Tibial nerve (tissue), 4 donors: Measurements from ENCODE around the gene ZNF407. TPM values are rescaled to one million over a fixed set of nuclear protein-coding genes. Genes with fewer than 3 reads are reported as not detected.

ENCODE experiments used
- DNase-seq, 2 donors: peaks; one replicate each; pipeline ENCODE4 v3.0.0-alpha.2; 2019; ENCODE audit warnings: low spot score in 2 of 2
- H3K27ac ChIP-seq, 4 donors: fragments of 200-600 bp; sonication (generic) in 3 of 4; one replicate each; pipeline ENCODE4 v1.5.1; 2017 to 2019; ENCODE audit warnings: mild to moderate bottlenecking in 1 of 4
- H3K27me3 ChIP-seq, 2 donors: fragments of 200-600 bp; sonication (generic) in 1 of 2; one replicate each; pipeline versions ENCODE4 v1.5.1 to v1.6.0; 2017 to 2019
- H3K36me3 ChIP-seq, 3 donors: fragments of 200-600 bp; sonication (generic); one replicate each; pipeline ENCODE4 v1.5.1; 2018 to 2019
- H3K4me1 ChIP-seq, 4 donors: fragments of 200-600 bp; sonication (generic) in 3 of 4; one replicate each; pipeline ENCODE4 v1.5.1; 2017 to 2019
- H3K4me3 ChIP-seq, 4 donors: fragments of 200-600 bp; sonication (generic) in 3 of 4; one replicate each; pipeline ENCODE4 v1.5.1; 2017 to 2019; ENCODE audit warnings: mild to moderate bottlenecking in 1 of 4, moderate library complexity in 1 of 4
- H3K9me3 ChIP-seq, 4 donors: fragments of 200-600 bp; sonication (generic) in 3 of 4; one replicate each; pipeline ENCODE4 v1.5.1; 2017 to 2019
- EP300 ChIP-seq, 2 donors: sonication (generic); formaldehyde crosslinking; IDR thresholded peaks; one replicate each; pipeline ENCODE4 v1.6.1; 2017; ENCODE audit warnings: antibody characterized with exemption in 2 of 2, mild to moderate bottlenecking in 1 of 2
- POLR2A ChIP-seq, 2 donors: fragments of 450-650 bp; IDR thresholded peaks; one replicate each; pipeline ENCODE4 v1.6.1; 2017; ENCODE audit warnings: antibody characterized with exemption in 2 of 2, mild to moderate bottlenecking in 2 of 2, moderate library complexity in 2 of 2
- WGBS, 2 donors: methylation state at CpG; one replicate each; pipeline ENCODE4 v1.1.5; 2018; 5-methylcytosine and 5-hydroxymethylcytosine counted together
- total RNA-seq, 4 donors: library from RNA; depleted of rRNA; stranded (reverse); fragments of >200 nt; gene quantifications; one replicate each; pipeline ENCODE4 v1.1.0, GENCODE V29; 2016
- TF ChIP-seq, protein P1 (sequence below), 5 experiments: fragments of 200-600 bp in 3 of 5; fragments of 450-650 bp in 2 of 5; sonication (generic) in 3 of 5; IDR thresholded peaks; one replicate each; pipeline ENCODE4 v1.5.1; 2016 to 2019; ENCODE audit warnings: antibody characterized with exemption in 5 of 5, mild to moderate bottlenecking in 3 of 5, moderate library complexity in 2 of 5

ZNF407 gene
- total RNA-seq, 4 donors from 2014 or later: 18.6 to 22.8 (median 19.6) TPM

DNA sequence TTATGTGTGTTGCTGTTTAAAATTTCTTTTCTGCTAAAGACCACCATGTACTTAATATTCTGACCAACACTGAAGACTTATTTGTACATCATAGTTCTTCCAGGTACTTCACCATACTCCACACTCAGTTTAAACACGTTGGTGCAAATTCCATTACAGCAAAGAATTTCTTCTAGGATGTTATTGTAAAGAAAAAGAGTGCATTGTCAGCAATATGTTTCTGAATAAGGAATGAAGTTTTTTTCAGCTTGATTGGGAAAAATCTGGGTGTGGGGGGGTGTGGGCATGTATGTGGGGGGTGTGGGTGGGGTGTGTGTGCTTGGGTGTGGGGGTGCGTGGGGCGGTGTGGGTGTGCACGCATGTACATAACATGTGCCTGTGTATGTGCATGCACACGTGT is 447.1 kb downstream of the ZNF407 start:
- WGBS, 2 donors: 75% methylated on average over 5 of the region's 5 CpGs
- TF ChIP-seq POLR2A (IDR thresholded peaks at IDR 0.05): no peak
- no peak for TF ChIP-seq EP300 (IDR thresholded peaks at IDR 0.05)
- Histone ChIP-seq H3K4me1 (no peaks in the 10 kb centered on the region), H3K4me3 (no peak overlapping the region), H3K36me3 (peaks cover 0 to 6% (median 0%) of the 10 kb centered on the region in 3 donors), H3K9me3 (no peaks in the 10 kb centered on the region), H3K27me3 (no peaks in the 10 kb centered on the region), H3K27ac (no peak overlapping the region)
- no peak for DNase-seq

DNA sequence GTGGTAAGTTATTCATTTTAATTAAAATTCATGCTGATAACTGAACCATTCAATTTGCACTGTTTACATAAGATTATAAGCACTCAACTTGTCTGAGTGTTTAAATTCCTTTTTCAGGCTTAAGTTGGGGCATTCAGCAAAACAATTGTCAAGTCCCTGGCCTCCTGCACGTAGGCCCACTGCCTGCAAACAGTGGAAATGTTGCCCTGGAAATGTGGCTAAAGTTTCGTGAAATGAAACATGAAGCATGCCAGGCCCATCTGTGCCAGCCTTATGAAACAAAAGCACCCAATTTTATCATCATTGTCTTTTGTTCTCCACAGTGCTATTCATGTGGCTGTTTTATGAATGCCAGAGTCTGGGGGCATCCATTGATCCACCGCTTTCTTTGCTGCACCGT is 447.6 kb downstream of the ZNF407 start:
- TF ChIP-seq EP300 (IDR thresholded peaks at IDR 0.05): no peak
- TF ChIP-seq POLR2A (IDR thresholded peaks at IDR 0.05): no peak
- TF ChIP-seq, protein P1, sequence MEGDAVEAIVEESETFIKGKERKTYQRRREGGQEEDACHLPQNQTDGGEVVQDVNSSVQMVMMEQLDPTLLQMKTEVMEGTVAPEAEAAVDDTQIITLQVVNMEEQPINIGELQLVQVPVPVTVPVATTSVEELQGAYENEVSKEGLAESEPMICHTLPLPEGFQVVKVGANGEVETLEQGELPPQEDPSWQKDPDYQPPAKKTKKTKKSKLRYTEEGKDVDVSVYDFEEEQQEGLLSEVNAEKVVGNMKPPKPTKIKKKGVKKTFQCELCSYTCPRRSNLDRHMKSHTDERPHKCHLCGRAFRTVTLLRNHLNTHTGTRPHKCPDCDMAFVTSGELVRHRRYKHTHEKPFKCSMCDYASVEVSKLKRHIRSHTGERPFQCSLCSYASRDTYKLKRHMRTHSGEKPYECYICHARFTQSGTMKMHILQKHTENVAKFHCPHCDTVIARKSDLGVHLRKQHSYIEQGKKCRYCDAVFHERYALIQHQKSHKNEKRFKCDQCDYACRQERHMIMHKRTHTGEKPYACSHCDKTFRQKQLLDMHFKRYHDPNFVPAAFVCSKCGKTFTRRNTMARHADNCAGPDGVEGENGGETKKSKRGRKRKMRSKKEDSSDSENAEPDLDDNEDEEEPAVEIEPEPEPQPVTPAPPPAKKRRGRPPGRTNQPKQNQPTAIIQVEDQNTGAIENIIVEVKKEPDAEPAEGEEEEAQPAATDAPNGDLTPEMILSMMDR (IDR thresholded peaks at IDR 0.05): no peak
- peaks cover 0 to 6% (median 0%) of the 10 kb centered on the region in 3 donors for H3K36me3 ChIP-seq
- WGBS, 2 donors: 45 to 57% methylated on average over 4 of the region's 4 CpGs
- H3K27me3 ChIP-seq: no peaks in the 10 kb centered on the region
- no peaks in the 10 kb centered on the region for H3K9me3 ChIP-seq
- no peak overlapping the region for H3K4me3 ChIP-seq
- no peaks in the 10 kb centered on the region for H3K4me1 ChIP-seq
- no peak overlapping the region for H3K27ac ChIP-seq
- no peak for DNase-seq

DNA sequence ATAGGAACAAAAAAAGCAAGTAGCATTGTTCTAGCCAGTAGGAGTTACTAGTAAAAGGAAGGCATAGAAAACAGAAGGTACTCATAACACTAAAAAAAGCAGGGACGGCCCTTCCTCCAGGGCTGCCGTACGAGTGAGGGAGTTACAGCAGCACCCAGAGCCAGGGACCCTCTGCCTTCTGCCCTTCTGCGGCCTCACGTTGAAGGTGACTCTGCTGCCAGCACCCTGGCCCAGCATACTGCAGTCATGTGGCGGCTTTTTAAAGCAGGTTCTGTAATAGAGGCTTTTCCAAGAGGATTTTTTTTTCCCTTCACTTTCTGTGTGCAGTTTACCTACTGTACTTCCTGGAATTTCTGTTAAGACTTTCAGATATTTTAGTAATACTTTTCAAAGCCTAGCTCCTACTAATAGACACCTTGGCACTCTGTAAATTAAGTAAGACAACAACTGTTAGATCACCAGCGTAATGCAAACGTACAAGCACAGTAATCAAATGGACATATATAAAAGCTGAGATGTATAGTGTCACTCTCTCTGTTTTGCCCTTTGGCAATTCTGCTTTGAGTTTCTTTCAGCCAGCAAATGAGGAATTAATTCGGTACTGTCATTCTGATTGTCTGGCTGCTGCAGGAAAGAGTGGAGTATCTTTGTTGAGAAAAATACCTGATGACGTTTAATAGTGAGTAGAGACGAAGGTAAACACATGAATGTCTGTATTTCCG is 449.7 kb downstream of the ZNF407 start:
- Histone ChIP-seq H3K27me3 (no peaks in the 10 kb centered on the region), H3K27ac (no peak overlapping the region), H3K36me3 (peaks cover 0 to 16% (median 0%) of the 10 kb centered on the region in 3 donors), H3K4me1 (no peaks in the 10 kb centered on the region), H3K9me3 (no peaks in the 10 kb centered on the region), H3K4me3 (no peak overlapping the region)
- no peak for DNase-seq
- 86 to 87% methylated on average over 12 of the region's 12 CpGs for whole genome bisulfite sequencing, 2 donors
- TF ChIP-seq, protein P1 (IDR thresholded peaks at IDR 0.05): no peak
- TF ChIP-seq EP300 (IDR thresholded peaks at IDR 0.05) (no peak), POLR2A (IDR thresholded peaks at IDR 0.05) (no peak)

DNA sequence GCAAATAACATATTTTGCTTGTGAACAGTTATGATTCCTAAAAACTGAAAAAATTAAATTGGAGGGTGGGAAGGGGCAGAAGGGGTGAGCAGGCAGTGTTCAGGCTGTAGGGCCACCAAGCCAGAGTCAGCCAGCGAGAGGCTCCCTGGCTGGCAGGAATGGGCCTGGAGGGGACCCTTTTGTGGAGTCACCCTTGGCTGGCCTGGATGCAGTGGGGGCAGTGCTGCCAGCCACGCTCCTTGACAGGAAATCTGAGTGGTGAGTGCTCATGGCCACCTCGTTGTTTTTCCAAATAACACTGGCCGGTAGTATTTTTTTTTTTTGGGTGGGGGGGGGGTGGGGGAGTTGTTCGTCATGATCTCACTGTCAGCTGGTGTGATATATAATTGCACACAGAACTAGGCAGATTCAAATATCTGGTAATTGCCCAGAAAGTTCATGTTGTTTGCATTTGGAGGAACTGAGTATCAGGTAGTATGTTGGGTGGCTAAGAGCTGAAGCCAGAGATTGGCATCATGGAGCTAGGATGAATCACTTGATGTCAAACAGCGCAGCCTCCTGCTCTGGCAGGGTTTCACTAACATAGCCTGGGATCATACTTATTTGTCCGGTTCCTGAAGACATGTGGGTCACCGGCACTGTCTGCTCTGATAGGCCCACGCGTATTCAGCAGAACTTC is 451.2 kb downstream of the ZNF407 start:
- peaks cover 0 to 16% (median 0%) of the 10 kb centered on the region in 3 donors for H3K36me3 ChIP-seq
- H3K4me1 ChIP-seq: no peaks in the 10 kb centered on the region
- WGBS, 2 donors: 77 to 82% methylated on average over 10 of the region's 10 CpGs
- DNase-seq: no peak
- no peaks in the 10 kb centered on the region for H3K9me3 ChIP-seq
- H3K4me3 ChIP-seq: no peak overlapping the region
- H3K27me3 ChIP-seq: no peaks in the 10 kb centered on the region
- no peak for TF ChIP-seq EP300 (IDR thresholded peaks at IDR 0.05)
- TF ChIP-seq, protein P1 (IDR thresholded peaks at IDR 0.05): no peak
- no peak for TF ChIP-seq POLR2A (IDR thresholded peaks at IDR 0.05)
- H3K27ac ChIP-seq: no peak overlapping the region

DNA sequence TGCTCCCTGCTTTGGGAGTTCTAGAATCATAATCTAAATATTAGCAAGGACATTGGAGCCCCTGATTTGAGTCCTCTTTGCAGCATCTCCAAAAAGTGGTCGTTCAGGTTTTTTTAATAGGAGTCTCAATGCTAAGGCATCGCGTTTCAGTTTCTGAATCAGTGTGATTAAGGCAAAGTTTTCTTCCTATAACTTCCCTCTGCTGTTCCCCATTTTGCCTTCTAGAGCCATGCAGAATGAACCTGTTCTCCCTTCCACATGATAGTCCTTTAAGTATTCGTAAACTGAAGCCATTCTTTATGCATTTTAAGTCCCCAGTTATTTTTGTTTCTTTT is 451.8 kb downstream of the ZNF407 start:
- TF ChIP-seq EP300 (IDR thresholded peaks at IDR 0.05): no peak
- no peak overlapping the region for H3K4me3 ChIP-seq
- DNase-seq: no peak
- WGBS, 2 donors: 87 to 94% methylated on average over 4 of the region's 4 CpGs
- no peak overlapping the region for H3K27ac ChIP-seq
- H3K27me3 ChIP-seq: no peaks in the 10 kb centered on the region
- H3K4me1 ChIP-seq: no peaks in the 10 kb centered on the region
- H3K36me3 ChIP-seq: peaks cover 0 to 16% (median 0%) of the 10 kb centered on the region in 3 donors
- H3K9me3 ChIP-seq: no peaks in the 10 kb centered on the region

DNA sequence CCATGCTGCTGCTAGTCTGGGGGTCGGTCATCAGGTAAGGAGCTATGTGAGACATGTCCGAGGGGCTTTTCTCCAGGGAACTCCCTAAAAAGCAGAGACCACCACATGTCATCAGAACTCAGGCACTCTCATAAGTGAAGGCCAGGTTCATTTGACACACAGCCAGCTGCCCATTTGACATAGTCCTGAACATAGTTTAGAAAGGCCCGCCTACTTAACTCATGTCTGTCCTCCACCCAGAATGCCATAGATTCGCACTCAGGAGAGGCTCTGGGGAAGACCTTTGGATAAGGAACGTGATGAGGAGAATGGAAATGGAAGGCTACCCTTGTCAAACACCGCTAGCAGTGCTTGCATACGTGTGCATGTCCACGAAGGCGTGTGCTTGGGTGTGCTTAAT is 454.1 kb downstream of the ZNF407 start:
- Histone ChIP-seq H3K27ac (no peak overlapping the region), H3K4me3 (no peak overlapping the region), H3K36me3 (peaks cover 0 to 21% (median 0%) of the 10 kb centered on the region in 3 donors), H3K9me3 (no peaks in the 10 kb centered on the region), H3K27me3 (no peaks in the 10 kb centered on the region), H3K4me1 (no peaks in the 10 kb centered on the region)
- 92 to 99% methylated on average over 9 of the region's 9 CpGs for WGBS, 2 donors
- TF ChIP-seq, protein P1 (IDR thresholded peaks at IDR 0.05): no peak
- TF ChIP-seq EP300 (IDR thresholded peaks at IDR 0.05): no peak
- DNase-seq: no peak
